GM12878 (cell line): ENCODE results near the gene FCER1G. TPM values are rescaled to one million over a fixed set of nuclear protein-coding genes. Genes with fewer than 3 reads are reported as not detected.

ENCODE experiments used
- ATAC-seq: fragments of 200-7000 bp; cut with Tn5 transposase; 3 replicates; pipeline ENCODE4 v1.9.1; 2020; ENCODE audit warnings: mild to moderate bottlenecking, moderate library complexity
- BruUV-seq: library from RNA; stranded (reverse); fragments of 400-500 nt; replicated peaks from 2 replicates; lab custom pipeline; 2021; lab: Mats Ljungman, UMichigan
- CTCF ChIA-PET: fragments of 300-600 bp; sonication (Branson Sonifier 250); formaldehyde crosslinking; extraction: SDS; loops from one replicate; lab custom pipeline; 2021; ENCODE audit warnings: inconsistent platforms; lab: Yijun Ruan, JAX
- POLR2A ChIA-PET: fragments of 350-600 bp; formaldehyde crosslinking; extraction: SDS; loops from one replicate; lab custom pipeline; 2021; ENCODE audit warnings: inconsistent platforms; lab: Charles Lee
- RAD21 ChIA-PET: fragments of 300-600 bp; sonication (Branson Sonifier 250); formaldehyde crosslinking; loops from one replicate; lab custom pipeline; 2023; ENCODE audit warnings: antibody characterized with exemption; ENCODE audit not compliant: unreplicated experiment; lab: Charles Lee
- SMC1A ChIA-PET: fragments of 300-600 bp; sonication (Branson Sonifier 250); formaldehyde crosslinking; loops from one replicate; lab custom pipeline; 2023; ENCODE audit not compliant: unreplicated experiment, uncharacterized antibody; lab: Charles Lee
- DNase-seq: peaks from one replicate; pipeline ENCODE4 v3.0.0-alpha.2; 2011; ENCODE audit warnings: low read depth, low spot score
- FAIRE-seq: peaks from 3 replicates; lab custom pipeline; 2011; peaks lifted over from hg19 to GRCh38; lab: Jason Lieb, UNC
- H2AFZ ChIP-seq: 2 replicates; pipeline ENCODE4 v1.6.0; 2011; ENCODE audit warnings: low read depth, low read length, control low read depth; ENCODE audit not compliant: control insufficient read depth
- H3K27ac ChIP-seq: 2 replicates; pipeline ENCODE4 v1.5.1; 2011; ENCODE audit warnings: control low read depth; ENCODE audit not compliant: control insufficient read depth, insufficient read depth
- H3K27me3 ChIP-seq, 2 experiments: replicated peaks in 1 of 2; 2 replicates each; pipeline versions ENCODE4 v1.6.0 to v1.6.1; 2011; ENCODE audit warnings: low read length in 1 of 2; ENCODE audit not compliant: control insufficient read depth in 2 of 2, insufficient read depth in 2 of 2
- H3K36me3 ChIP-seq, 2 experiments: 2 replicates each; pipeline ENCODE4 v1.5.1; 2011; ENCODE audit warnings: low read length in 1 of 2; ENCODE audit not compliant: control insufficient read depth in 2 of 2, insufficient read depth in 2 of 2
- H3K4me1 ChIP-seq: 2 replicates; pipeline ENCODE4 v1.6.1; 2011; ENCODE audit warnings: mild to moderate bottlenecking, low read length, moderate library complexity, mixed read lengths; ENCODE audit not compliant: control insufficient read depth, insufficient read depth
- H3K4me2 ChIP-seq: 2 replicates; pipeline ENCODE4 v1.6.0; 2011; ENCODE audit warnings: control low read depth; ENCODE audit not compliant: control insufficient read depth, insufficient read depth
- H3K4me3 ChIP-seq: fragments of 200-600 bp; sonication (generic); 2 replicates; pipeline ENCODE4 v1.5.1; 2016
- H3K79me2 ChIP-seq: 2 replicates; pipeline ENCODE4 v1.6.0; 2011; ENCODE audit warnings: low read length; ENCODE audit not compliant: control insufficient read depth, insufficient read depth
- H3K9ac ChIP-seq: 2 replicates; pipeline ENCODE4 v1.8.0; 2011; ENCODE audit warnings: low read length, control low read depth, mixed read lengths; ENCODE audit not compliant: control insufficient read depth, insufficient read depth
- H3K9me3 ChIP-seq: replicated peaks from 3 replicates; pipeline ENCODE4 v1.5.1; 2011; ENCODE audit warnings: mild to moderate bottlenecking, low read length; ENCODE audit not compliant: control insufficient read depth, insufficient read depth
- H4K20me1 ChIP-seq: 2 replicates; pipeline ENCODE4 v1.6.0; 2011; ENCODE audit not compliant: control insufficient read depth, insufficient read depth
- NBN ChIP-seq: fragments of 450-650 bp; IDR thresholded peaks from 2 replicates; pipeline ENCODE4 v1.6.1; 2016
- NFXL1 ChIP-seq: fragments of 450-650 bp; IDR thresholded peaks from 2 replicates; pipeline ENCODE4 v1.6.1; 2017; ENCODE audit warnings: antibody characterized with exemption, mild to moderate bottlenecking, borderline replicate concordance
- NFYA ChIP-seq: IDR thresholded peaks from 2 replicates; pipeline ENCODE4 v1.6.1; 2011; ENCODE audit warnings: low read depth, mild to moderate bottlenecking, low read length, improper control_type of control experiment, borderline replicate concordance
- PAX5 ChIP-seq: IDR thresholded peaks from 2 replicates; pipeline ENCODE4 v1.6.1; 2011; ENCODE audit warnings: low read depth, low read length, borderline replicate concordance
- STAT3 ChIP-seq: IDR thresholded peaks from 2 replicates; pipeline ENCODE4 v1.6.1; 2011; ENCODE audit warnings: low read depth, low read length, improper control_type of control experiment
- WRNIP1 ChIP-seq: IDR thresholded peaks from 2 replicates; pipeline ENCODE4 v1.6.1; 2011; ENCODE audit warnings: low read depth, low read length, improper control_type of control experiment, borderline replicate concordance
- ZNF207 ChIP-seq: fragments of 450-650 bp; IDR thresholded peaks from 2 replicates; pipeline ENCODE4 v1.6.1; 2014; ENCODE audit warnings: antibody characterized with exemption, mild to moderate bottlenecking, borderline replicate concordance
- WGBS: methylation state at CpG from one replicate; pipeline ENCODE4 v1.1.6; 2016; ENCODE audit warnings: low lambda C conversion rate; ENCODE audit not compliant: insufficient replicate concordance, insufficient coverage; ENCODE audit errors: missing lambda C conversion rate; 5-methylcytosine and 5-hydroxymethylcytosine counted together
- in situ Hi-C: fragments of 300-500 bp; cut with MboI; formaldehyde crosslinking; loops from 9 replicates; pipeline ENCODE4 v1.14.3; 2018; ENCODE audit warnings: mixed read lengths
- intact Hi-C: fragments of 100-400 bp; cut with micrococcal nuclease; formaldehyde crosslinking; loops from one replicate; pipeline ENCODE4 v1.14.2; 2022; ENCODE audit not compliant: unreplicated experiment
- polyA plus RNA-seq, 11 experiments: library from polyadenylated mRNA; depleted of rRNA in 4 of 11; unstranded in 6 of 11; stranded (reverse) in 5 of 11; fragments of >200 nt; fragmentation: Nextera tagmentation in 4 of 11; fragmentation: Illumina TruSeq in 1 of 11; extraction: Ambion mirVana in 4 of 11; extraction: Trizol in 1 of 11; gene quantifications; 1 replicate in 1 of 11; 2 replicates in 10 of 11; pipeline versions ENCODE4 v1.2.1 to v1.2.3, GENCODE V29; 2011 to 2016; ENCODE audit warnings: inconsistent platforms in 2 of 11, missing spikeins in 2 of 11, low read depth in 1 of 11
- total RNA-seq, 4 experiments: library from RNA; depleted of rRNA in 3 of 4; stranded (reverse); fragments of >200 nt in 3 of 4; fragmentation: Illumina TruSeq in 1 of 4; extraction: Trizol in 1 of 4; gene quantifications; 2 replicates each; pipeline versions ENCODE4 v1.2.1 to v1.2.3, GENCODE V29; 2013 to 2021
- TF ChIP-seq, protein P1 (sequence below): fragments of 450-650 bp; IDR thresholded peaks from 2 replicates; pipeline ENCODE4 v1.6.1; 2014; ENCODE audit warnings: mild to moderate bottlenecking
- TF ChIP-seq, protein P2 (sequence below): IDR thresholded peaks from 2 replicates; pipeline ENCODE4 v1.6.1; 2011; ENCODE audit warnings: borderline replicate concordance, low read depth, mild to moderate bottlenecking, moderate library complexity, low read length; ENCODE audit not compliant: insufficient read depth, poor library complexity, severe bottlenecking
- TF ChIP-seq, protein P3 (sequence below): IDR thresholded peaks from 2 replicates; pipeline ENCODE4 v1.6.1; 2012; ENCODE audit warnings: low read length, inconsistent platforms
- TF ChIP-seq, protein P4 (sequence below): fragments of 150-350 bp; IDR thresholded peaks from 2 replicates; pipeline ENCODE4 v1.6.1; 2016; ENCODE audit warnings: low read depth, low read length
- TF ChIP-seq, protein P5 (sequence below): IDR thresholded peaks from 2 replicates; pipeline ENCODE4 v1.6.1; 2012; ENCODE audit warnings: mild to moderate bottlenecking, low read depth, low read length

The FCER1G gene
- total and polyA plus RNA-seq, 10 of the 15 experiments (the other 5 are each of a cell fraction or from before 2014, with no cell fraction given) = 0.40 to 1.9 (median 0.89) TPM

DNA sequence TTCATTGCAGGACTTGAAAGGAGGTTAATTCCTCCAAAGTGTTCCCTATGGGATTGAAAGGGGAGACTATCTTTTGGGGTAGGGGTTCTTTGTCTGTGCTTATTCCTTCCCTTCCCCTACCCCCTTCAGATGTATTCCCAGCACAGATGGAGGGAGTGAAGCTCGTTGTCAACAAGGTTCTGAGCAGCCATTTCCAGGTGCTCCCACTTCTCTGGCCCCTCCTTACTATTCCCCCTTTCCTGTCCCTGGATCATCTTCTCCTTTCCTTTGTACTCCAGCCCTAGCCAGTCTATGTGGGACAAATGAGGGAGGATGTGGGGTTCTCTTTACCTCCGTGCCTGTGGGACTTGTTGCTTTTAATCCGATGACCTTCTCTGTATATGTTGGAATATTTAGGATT, 11.7 kb downstream of the FCER1G start:
- intact Hi-C loops = loop anchor here (1.0 to 5.0 kb wide), 3 partner anchors 64 to 156 kb away; partner anchors contain the start of gene MPZ
- H3K9me3 ChIP-seq = no peaks in the 10 kb centered on the region
- no peak for ATAC-seq
- peak overlapping the region; percentile 83 for H3K4me3 ChIP-seq
- in situ Hi-C loops = loop anchor here (5.0 kb wide), 2 partner anchors 66 to 156 kb away; no protein-coding TSS in a partner anchor
- H4K20me1 ChIP-seq = no peaks in the 10 kb centered on the region
- no peak for FAIRE-seq
- H2AFZ ChIP-seq = peak overlapping the region; percentile 98
- peak overlapping the region; percentile 95 for H3K4me2 ChIP-seq
- no peaks in the 10 kb centered on the region for H3K27me3 ChIP-seq
- peak overlapping the region; percentile 77 for H3K9ac ChIP-seq
- ChIA-PET CTCF (interaction anchor here (1.0 to 17.1 kb wide), 22 partner anchors 10 to 512 kb away, joined by 3 to 385 read pairs (median 26); partner anchors contain the start of genes CFAP126, FCER1G, NDUFS2 and PPOX), SMC1A (interaction anchor here (0.6 to 6.3 kb wide), 18 partner anchors 10 to 515 kb away, joined by 3 to 72 read pairs (median 18); partner anchors contain the start of genes CFAP126, FCER1G and NDUFS2), RAD21 (interaction anchor here (1.0 to 5.0 kb wide), 18 partner anchors 18 to 513 kb away, joined by 3 to 77 read pairs (median 14); partner anchors contain the start of genes CFAP126, NDUFS2, PCP4L1 and SDHC), POLR2A (interaction anchor here (0.8 to 1.5 kb wide), 3 partner anchors 25 to 157 kb away, joined by 3 read pairs; partner anchors contain the start of gene NDUFS2)
- H3K79me2 ChIP-seq = peaks cover 10% of the 10 kb centered on the region
- peak overlapping the region; percentile 70 for H3K27ac ChIP-seq
- WGBS = 76% methylated on average over 3 of the region's 3 CpGs
- DNase-seq = no peak
- H3K36me3 ChIP-seq = peaks cover 3 to 4% of the 10 kb centered on the region in 2 experiments; a peak in 2 of 4 replicates
- BruUV-seq = no TSS peak
- peaks cover 19% of the 10 kb centered on the region for H3K4me1 ChIP-seq
- TF ChIP-seq, protein P1, sequence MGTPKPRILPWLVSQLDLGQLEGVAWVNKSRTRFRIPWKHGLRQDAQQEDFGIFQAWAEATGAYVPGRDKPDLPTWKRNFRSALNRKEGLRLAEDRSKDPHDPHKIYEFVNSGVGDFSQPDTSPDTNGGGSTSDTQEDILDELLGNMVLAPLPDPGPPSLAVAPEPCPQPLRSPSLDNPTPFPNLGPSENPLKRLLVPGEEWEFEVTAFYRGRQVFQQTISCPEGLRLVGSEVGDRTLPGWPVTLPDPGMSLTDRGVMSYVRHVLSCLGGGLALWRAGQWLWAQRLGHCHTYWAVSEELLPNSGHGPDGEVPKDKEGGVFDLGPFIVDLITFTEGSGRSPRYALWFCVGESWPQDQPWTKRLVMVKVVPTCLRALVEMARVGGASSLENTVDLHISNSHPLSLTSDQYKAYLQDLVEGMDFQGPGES = no peak
- TF ChIP-seq, protein P2, sequence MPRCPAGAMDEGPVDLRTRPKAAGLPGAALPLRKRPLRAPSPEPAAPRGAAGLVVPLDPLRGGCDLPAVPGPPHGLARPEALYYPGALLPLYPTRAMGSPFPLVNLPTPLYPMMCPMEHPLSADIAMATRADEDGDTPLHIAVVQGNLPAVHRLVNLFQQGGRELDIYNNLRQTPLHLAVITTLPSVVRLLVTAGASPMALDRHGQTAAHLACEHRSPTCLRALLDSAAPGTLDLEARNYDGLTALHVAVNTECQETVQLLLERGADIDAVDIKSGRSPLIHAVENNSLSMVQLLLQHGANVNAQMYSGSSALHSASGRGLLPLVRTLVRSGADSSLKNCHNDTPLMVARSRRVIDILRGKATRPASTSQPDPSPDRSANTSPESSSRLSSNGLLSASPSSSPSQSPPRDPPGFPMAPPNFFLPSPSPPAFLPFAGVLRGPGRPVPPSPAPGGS = no peak
- TF ChIP-seq NFYA (no peak), ZNF207 (no peak), NFXL1 (no peak), STAT3 (no peak), WRNIP1 (no peak), PAX5 (no peak), NBN (no peak)
- TF ChIP-seq, protein P3, sequence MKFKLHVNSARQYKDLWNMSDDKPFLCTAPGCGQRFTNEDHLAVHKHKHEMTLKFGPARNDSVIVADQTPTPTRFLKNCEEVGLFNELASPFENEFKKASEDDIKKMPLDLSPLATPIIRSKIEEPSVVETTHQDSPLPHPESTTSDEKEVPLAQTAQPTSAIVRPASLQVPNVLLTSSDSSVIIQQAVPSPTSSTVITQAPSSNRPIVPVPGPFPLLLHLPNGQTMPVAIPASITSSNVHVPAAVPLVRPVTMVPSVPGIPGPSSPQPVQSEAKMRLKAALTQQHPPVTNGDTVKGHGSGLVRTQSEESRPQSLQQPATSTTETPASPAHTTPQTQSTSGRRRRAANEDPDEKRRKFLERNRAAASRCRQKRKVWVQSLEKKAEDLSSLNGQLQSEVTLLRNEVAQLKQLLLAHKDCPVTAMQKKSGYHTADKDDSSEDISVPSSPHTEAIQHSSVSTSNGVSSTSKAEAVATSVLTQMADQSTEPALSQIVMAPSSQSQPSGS = no peak
- TF ChIP-seq, protein P4, sequence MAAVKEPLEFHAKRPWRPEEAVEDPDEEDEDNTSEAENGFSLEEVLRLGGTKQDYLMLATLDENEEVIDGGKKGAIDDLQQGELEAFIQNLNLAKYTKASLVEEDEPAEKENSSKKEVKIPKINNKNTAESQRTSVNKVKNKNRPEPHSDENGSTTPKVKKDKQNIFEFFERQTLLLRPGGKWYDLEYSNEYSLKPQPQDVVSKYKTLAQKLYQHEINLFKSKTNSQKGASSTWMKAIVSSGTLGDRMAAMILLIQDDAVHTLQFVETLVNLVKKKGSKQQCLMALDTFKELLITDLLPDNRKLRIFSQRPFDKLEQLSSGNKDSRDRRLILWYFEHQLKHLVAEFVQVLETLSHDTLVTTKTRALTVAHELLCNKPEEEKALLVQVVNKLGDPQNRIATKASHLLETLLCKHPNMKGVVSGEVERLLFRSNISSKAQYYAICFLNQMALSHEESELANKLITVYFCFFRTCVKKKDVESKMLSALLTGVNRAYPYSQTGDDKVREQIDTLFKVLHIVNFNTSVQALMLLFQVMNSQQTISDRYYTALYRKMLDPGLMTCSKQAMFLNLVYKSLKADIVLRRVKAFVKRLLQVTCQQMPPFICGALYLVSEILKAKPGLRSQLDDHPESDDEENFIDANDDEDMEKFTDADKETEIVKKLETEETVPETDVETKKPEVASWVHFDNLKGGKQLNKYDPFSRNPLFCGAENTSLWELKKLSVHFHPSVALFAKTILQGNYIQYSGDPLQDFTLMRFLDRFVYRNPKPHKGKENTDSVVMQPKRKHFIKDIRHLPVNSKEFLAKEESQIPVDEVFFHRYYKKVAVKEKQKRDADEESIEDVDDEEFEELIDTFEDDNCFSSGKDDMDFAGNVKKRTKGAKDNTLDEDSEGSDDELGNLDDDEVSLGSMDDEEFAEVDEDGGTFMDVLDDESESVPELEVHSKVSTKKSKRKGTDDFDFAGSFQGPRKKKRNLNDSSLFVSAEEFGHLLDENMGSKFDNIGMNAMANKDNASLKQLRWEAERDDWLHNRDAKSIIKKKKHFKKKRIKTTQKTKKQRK = no peak
- TF ChIP-seq, protein P5, sequence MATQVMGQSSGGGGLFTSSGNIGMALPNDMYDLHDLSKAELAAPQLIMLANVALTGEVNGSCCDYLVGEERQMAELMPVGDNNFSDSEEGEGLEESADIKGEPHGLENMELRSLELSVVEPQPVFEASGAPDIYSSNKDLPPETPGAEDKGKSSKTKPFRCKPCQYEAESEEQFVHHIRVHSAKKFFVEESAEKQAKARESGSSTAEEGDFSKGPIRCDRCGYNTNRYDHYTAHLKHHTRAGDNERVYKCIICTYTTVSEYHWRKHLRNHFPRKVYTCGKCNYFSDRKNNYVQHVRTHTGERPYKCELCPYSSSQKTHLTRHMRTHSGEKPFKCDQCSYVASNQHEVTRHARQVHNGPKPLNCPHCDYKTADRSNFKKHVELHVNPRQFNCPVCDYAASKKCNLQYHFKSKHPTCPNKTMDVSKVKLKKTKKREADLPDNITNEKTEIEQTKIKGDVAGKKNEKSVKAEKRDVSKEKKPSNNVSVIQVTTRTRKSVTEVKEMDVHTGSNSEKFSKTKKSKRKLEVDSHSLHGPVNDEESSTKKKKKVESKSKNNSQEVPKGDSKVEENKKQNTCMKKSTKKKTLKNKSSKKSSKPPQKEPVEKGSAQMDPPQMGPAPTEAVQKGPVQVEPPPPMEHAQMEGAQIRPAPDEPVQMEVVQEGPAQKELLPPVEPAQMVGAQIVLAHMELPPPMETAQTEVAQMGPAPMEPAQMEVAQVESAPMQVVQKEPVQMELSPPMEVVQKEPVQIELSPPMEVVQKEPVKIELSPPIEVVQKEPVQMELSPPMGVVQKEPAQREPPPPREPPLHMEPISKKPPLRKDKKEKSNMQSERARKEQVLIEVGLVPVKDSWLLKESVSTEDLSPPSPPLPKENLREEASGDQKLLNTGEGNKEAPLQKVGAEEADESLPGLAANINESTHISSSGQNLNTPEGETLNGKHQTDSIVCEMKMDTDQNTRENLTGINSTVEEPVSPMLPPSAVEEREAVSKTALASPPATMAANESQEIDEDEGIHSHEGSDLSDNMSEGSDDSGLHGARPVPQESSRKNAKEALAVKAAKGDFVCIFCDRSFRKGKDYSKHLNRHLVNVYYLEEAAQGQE = no peak
